PC-9 (cell line): ENCODE measurements around the gene AP2A1.

ENCODE experiments used
- CTCF ChIP-seq: fragments of 200-600 bp; sonication (generic); conservative IDR thresholded peaks from 2 replicates; pipeline ENCODE4 v1.6.1; 2017; ENCODE audit warnings: mixed run types, antibody characterized with exemption, mild to moderate bottlenecking, moderate library complexity
- EZH2 ChIP-seq: fragments of 200-600 bp; sonication (generic); IDR thresholded peaks from 2 replicates; pipeline ENCODE4 v1.8.0; 2017; ENCODE audit warnings: antibody characterized with exemption, low read depth

- TF ChIP-seq CTCF (no peak), EZH2 (no peak)
These were observed 56.7 kb downstream of the AP2A1 start for GRCh38 chr19:49823472-49823871.
